Testis (tissue), 3 donors: ENCODE data around the gene DIS3L2. TPM values are rescaled to one million over a fixed set of nuclear protein-coding genes. Genes with fewer than 3 reads are reported as not detected.

Experiments used
- DNase-seq: peaks from one replicate; pipeline ENCODE4 v3.0.0-alpha.2; 2019
- H3K27ac ChIP-seq, 2 donors: fragments of 200-600 bp; sonication (generic); one replicate each; pipeline ENCODE4 v1.5.1; 2019
- H3K27me3 ChIP-seq: fragments of 200-600 bp; sonication (generic); one replicate; pipeline ENCODE4 v1.5.1; 2019
- H3K36me3 ChIP-seq: fragments of 200-600 bp; sonication (generic); one replicate; pipeline ENCODE4 v1.5.1; 2017; ENCODE audit warnings: low read depth; ENCODE audit errors: missing control alignments
- H3K4me1 ChIP-seq: fragments of 200-600 bp; sonication (generic); one replicate; pipeline ENCODE4 v1.5.1; 2019
- H3K4me3 ChIP-seq, 2 donors: fragments of 200-600 bp; sonication (generic); one replicate each; pipeline ENCODE4 v1.5.1; 2017 to 2019
- H3K9me3 ChIP-seq: fragments of 200-600 bp; sonication (generic); one replicate; pipeline ENCODE4 v1.5.1; 2017
- POLR2A ChIP-seq: fragments of 450-650 bp; IDR thresholded peaks from one replicate; pipeline ENCODE4 v1.6.1; 2017; ENCODE audit warnings: antibody characterized with exemption, mild to moderate bottlenecking, moderate library complexity
- whole genome bisulfite sequencing, 2 donors: methylation state at CpG; one replicate each; pipeline ENCODE4 v1.1.5; 2018; 5-methylcytosine and 5-hydroxymethylcytosine counted together
- intact Hi-C: fragments of 100-400 bp; cut with DNase I; formaldehyde crosslinking; loops from one replicate; pipeline ENCODE4 v1.15.1; 2023; ENCODE audit warnings: low total_unique reads
- polyA plus RNA-seq: library from polyadenylated mRNA; stranded (reverse); fragments of 350-450 nt; fragmentation: Illumina TruSeq; extraction: RNeasy Lipid Tissue Mini Kit (QIAGEN cat#74804); gene quantifications from one replicate; pipeline ENCODE4 v1.2.3, GENCODE V29; 2014; ENCODE audit warnings: low read depth, low replicate concordance; ENCODE audit not compliant: insufficient read depth
- total RNA-seq, 2 donors: library from RNA; depleted of rRNA; stranded (reverse); fragments of >200 nt; gene quantifications; one replicate each; pipeline ENCODE4 v1.2.3, GENCODE V29; 2016
- TF ChIP-seq, protein P1 (sequence below), 3 experiments: fragments of 450-650 bp in 2 of 3; fragments of 200-600 bp in 1 of 3; sonication (generic) in 1 of 3; IDR thresholded peaks; one replicate each; pipeline ENCODE4 v1.5.1; 2016 to 2019; ENCODE audit warnings: antibody characterized with exemption in 3 of 3, mild to moderate bottlenecking in 2 of 3, moderate library complexity in 1 of 3

The DIS3L2 gene
- total and polyA plus RNA-seq, 3 donors from 2014 or later, result 32.5 to 80.7 (median 70.4) TPM

DNA sequence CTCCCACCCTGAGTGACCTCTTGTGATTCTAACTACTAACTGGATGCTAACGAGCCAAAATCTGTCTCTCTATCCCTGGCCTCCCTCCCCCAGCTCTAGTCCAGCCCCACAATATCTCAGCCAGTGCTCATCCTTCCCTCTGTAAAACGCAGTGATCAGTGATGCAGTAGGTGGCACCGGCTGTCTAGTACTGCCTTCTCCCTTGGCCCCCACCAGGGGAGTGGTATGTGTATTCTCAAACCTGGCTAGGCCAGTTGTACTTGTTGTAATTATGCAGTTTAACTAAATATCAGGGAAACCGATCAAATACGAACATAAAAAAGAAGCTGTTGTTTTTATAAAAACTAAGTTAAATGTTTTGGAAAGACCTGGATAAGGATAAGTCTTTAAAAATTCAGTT lies 303.8 kb downstream of the DIS3L2 start:
- no peak for TF ChIP-seq POLR2A
- TF ChIP-seq, protein P1, sequence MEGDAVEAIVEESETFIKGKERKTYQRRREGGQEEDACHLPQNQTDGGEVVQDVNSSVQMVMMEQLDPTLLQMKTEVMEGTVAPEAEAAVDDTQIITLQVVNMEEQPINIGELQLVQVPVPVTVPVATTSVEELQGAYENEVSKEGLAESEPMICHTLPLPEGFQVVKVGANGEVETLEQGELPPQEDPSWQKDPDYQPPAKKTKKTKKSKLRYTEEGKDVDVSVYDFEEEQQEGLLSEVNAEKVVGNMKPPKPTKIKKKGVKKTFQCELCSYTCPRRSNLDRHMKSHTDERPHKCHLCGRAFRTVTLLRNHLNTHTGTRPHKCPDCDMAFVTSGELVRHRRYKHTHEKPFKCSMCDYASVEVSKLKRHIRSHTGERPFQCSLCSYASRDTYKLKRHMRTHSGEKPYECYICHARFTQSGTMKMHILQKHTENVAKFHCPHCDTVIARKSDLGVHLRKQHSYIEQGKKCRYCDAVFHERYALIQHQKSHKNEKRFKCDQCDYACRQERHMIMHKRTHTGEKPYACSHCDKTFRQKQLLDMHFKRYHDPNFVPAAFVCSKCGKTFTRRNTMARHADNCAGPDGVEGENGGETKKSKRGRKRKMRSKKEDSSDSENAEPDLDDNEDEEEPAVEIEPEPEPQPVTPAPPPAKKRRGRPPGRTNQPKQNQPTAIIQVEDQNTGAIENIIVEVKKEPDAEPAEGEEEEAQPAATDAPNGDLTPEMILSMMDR (IDR thresholded peaks at IDR 0.05), result no peak
- Histone ChIP-seq H3K27ac (no peak overlapping the region), H3K36me3 (no peaks in the 10 kb centered on the region), H3K4me1 (no peaks in the 10 kb centered on the region), H3K27me3 (no peaks in the 10 kb centered on the region), H3K9me3 (no peaks in the 10 kb centered on the region), H3K4me3 (no peak overlapping the region)
- 85 to 90% methylated on average over 5 of the region's 5 CpGs for WGBS, 2 donors
- DNase-seq, result no peak
- intact Hi-C loops, result no loop called here

DNA sequence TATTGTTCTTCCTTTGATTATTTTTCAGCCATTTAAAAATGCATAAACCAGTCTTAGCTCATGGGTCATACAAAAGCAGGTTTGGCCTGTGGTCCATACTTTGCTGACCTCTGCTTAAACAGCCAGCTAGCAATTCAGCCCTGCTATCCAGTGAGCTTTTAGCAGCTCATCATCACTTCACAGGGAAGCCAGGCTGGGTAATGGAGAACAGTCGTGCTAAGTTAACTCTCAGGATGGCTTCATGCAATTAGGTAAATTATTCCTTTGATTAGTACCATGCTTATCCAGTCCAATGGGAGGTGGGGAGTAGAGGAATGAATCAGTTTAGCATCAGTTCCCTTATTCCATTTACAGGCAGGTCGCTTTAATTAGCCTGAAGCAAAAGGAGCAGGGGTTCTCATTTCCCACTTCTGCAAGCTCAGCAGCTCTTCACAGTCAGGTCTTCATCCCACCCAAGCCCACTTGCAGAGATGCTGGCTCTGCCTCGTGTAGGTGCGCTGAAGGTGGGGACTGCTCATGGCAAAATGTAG lies 307.2 kb downstream of the DIS3L2 start:
- DNase-seq, result no peak
- no peaks in the 10 kb centered on the region for H3K4me1 ChIP-seq
- intact Hi-C loops, result no loop called here
- no peaks in the 10 kb centered on the region for H3K9me3 ChIP-seq
- H3K27ac ChIP-seq, result no peak overlapping the region
- WGBS, 2 donors, result 79 to 93% methylated on average over 4 of the region's 4 CpGs
- TF ChIP-seq, protein P1 (IDR thresholded peaks at IDR 0.05), result no peak
- TF ChIP-seq POLR2A, result no peak
- H3K27me3 ChIP-seq, result no peaks in the 10 kb centered on the region
- H3K36me3 ChIP-seq, result no peaks in the 10 kb centered on the region
- H3K4me3 ChIP-seq, result no peak overlapping the region

DNA sequence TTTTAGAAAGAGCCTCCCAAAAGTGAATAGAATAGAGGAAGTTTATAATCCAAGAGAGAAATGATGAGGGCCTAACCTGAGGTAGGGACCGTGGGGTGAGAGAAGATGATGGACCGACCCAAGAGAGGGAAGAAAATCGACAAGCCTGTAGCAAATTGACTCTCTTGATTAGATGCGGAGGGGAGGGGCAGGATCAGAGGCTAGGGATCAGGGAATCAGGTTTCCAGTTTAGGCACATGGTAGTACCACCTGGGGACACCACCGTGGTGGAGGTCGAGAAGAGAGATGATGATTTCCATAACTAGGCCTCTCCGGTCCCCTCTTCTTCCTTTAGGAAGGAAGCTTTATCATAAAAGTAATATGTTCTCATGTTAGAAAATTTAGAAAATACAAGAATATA lies 308.4 kb downstream of the DIS3L2 start:
- 92 to 94% methylated on average over 7 of the region's 7 CpGs for WGBS, 2 donors
- TF ChIP-seq POLR2A, result no peak
- TF ChIP-seq, protein P1 (IDR thresholded peaks at IDR 0.05), result no peak
- H3K27me3 ChIP-seq, result no peaks in the 10 kb centered on the region
- H3K4me1 ChIP-seq, result no peaks in the 10 kb centered on the region
- no peak for DNase-seq
- intact Hi-C loops, result no loop called here
- no peak overlapping the region for H3K27ac ChIP-seq
- H3K4me3 ChIP-seq, result no peak overlapping the region
- H3K36me3 ChIP-seq, result no peaks in the 10 kb centered on the region
- no peaks in the 10 kb centered on the region for H3K9me3 ChIP-seq

DNA sequence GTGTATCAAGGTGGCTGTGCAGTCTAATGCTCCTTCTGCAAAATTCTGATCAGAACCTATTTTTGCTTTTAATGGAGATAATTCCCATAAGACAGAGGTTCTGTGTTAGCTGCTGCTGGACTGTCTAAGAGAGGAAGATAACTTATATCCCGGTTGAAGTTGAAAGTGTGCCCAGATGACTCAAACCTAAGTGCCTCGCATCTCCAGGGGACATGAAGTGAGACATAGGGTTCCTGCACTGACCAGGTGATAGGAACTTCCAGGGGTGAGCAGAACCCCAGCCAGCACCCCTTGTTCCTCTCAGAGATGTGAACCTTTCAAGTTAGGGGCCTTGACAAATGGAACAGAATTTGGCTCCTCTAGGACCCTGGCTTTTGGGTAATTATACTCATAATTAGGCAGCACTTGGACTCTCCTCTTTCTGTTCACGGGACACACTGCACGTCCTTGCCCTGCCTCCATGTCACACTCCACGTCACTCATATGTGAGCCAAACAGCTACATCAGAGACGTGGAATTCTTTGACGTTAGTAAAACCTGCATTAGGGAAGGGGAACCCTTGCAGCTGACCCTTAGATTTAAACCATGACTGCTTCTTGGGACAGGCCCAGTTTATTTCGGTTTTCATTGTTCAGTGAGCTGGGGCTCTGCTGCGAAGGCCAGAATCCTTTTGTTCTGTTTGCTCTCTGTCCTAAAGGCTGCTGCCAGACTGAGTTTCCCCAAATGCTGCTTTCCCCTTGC lies 312.6 kb downstream of the DIS3L2 start:
- no peak for DNase-seq
- no peak for TF ChIP-seq POLR2A
- TF ChIP-seq, protein P1 (IDR thresholded peaks at IDR 0.05), result no peak
- Histone ChIP-seq H3K36me3 (no peaks in the 10 kb centered on the region), H3K4me1 (no peaks in the 10 kb centered on the region), H3K4me3 (no peak overlapping the region), H3K9me3 (no peaks in the 10 kb centered on the region), H3K27ac (no peak overlapping the region), H3K27me3 (no peaks in the 10 kb centered on the region)
- 66 to 83% methylated on average over 9 of the region's 9 CpGs for WGBS, 2 donors
- intact Hi-C loops, result no loop called here

DNA sequence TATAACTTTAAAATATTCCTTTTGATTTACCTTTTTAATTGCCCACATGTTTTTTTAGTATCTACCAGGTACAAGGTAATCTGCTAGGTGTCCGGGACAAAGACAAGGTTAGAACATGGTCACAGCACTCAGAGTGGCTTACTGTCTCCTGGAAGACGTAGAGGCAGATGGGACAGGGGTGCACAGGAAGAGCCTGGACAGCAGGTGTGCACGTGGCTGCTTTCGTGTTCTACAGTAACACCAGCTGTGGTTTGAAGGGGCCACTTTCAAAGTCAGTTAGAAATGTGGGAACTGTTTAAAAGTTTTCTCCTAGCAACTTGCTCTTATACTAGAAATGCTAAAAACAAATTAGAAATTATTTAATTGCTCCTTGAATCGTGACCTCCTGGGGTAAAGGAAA lies 314.2 kb downstream of the DIS3L2 start:
- no peak for TF ChIP-seq POLR2A
- TF ChIP-seq, protein P1 (IDR thresholded peaks at IDR 0.05), result no peak
- H3K4me3 ChIP-seq, result no peak overlapping the region
- H3K27ac ChIP-seq, result no peak overlapping the region
- no peaks in the 10 kb centered on the region for H3K27me3 ChIP-seq
- intact Hi-C loops, result no loop called here
- no peaks in the 10 kb centered on the region for H3K9me3 ChIP-seq
- no peaks in the 10 kb centered on the region for H3K4me1 ChIP-seq
- 81 to 86% methylated on average over 5 of the region's 5 CpGs for WGBS, 2 donors
- DNase-seq, result no peak
- no peaks in the 10 kb centered on the region for H3K36me3 ChIP-seq
